ENCODE measurements around the gene COX20. TPM values are rescaled to one million over a fixed set of nuclear protein-coding genes. Genes with fewer than 3 reads are reported as not detected.

Gene COX20
- total and polyA plus RNA-seq, 2 of the 13 experiments (the other 11 are each of a cell fraction or from before 2014, with no cell fraction given) = 34.4 to 95.8 TPM

DNA sequence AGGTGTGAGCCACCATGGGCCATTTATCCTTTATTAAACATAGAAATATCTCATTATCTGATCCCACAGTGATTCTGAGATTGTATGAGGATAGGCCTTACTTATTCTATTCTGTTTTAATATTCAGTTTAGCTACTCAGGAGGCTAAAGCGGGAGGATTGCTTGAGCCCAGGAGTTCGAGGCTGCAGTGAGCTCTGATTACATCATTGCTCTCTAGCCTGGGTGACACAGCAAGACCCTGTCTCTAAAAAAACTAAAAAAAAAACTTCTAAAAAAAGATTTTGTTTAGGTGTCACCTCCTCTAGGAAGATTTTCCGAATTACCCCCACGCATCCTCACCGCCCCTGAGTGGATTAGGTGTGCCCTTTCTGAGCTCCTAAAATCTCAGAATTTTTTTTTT lies 43.2 kb downstream of the COX20 start (continued):
- TF ChIP-seq ZNF138 (CRISPR knock-in tag; IDR thresholded peaks at IDR 0.05; ENCODE audit: low read depth) (no peak), MXD4 (CRISPR knock-in tag; IDR thresholded peaks at IDR 0.05) (no peak), ZNF670 (CRISPR knock-in tag; IDR thresholded peaks at IDR 0.05; ENCODE audit: borderline replicate concordance) (no peak), CEBPB (IDR thresholded peaks at IDR 0.05; ENCODE audit: borderline replicate concordance, low read depth, low read length) (no peak)
- TF ChIP-seq, protein P1, sequence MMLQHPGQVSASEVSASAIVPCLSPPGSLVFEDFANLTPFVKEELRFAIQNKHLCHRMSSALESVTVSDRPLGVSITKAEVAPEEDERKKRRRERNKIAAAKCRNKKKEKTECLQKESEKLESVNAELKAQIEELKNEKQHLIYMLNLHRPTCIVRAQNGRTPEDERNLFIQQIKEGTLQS (CRISPR knock-in tag; IDR thresholded peaks at IDR 0.05) = no peak
- TF ChIP-seq, protein P2, sequence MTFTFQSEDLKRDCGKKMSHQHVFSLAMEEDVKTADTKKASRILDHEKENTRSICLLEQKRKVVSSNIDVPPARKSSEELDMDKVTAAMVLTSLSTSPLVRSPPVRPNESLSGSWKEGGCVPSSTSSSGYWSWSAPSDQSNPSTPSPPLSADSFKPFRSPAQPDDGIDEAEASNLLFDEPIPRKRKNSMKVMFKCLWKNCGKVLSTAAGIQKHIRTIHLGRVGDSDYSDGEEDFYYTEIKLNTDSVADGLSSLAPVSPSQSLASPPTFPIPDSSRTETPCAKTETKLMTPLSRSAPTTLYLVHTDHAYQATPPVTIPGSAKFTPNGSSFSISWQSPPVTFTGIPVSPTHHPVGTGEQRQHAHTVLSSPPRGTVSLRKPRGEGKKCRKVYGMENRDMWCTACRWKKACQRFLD (CRISPR knock-in tag; IDR thresholded peaks at IDR 0.05; ENCODE audit: borderline replicate concordance) = no peak
- TF ChIP-seq, protein P3, sequence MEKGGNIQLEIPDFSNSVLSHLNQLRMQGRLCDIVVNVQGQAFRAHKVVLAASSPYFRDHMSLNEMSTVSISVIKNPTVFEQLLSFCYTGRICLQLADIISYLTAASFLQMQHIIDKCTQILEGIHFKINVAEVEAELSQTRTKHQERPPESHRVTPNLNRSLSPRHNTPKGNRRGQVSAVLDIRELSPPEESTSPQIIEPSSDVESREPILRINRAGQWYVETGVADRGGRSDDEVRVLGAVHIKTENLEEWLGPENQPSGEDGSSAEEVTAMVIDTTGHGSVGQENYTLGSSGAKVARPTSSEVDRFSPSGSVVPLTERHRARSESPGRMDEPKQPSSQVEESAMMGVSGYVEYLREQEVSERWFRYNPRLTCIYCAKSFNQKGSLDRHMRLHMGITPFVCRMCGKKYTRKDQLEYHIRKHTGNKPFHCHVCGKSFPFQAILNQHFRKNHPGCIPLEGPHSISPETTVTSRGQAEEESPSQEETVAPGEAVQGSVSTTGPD (CRISPR knock-in tag; IDR thresholded peaks at IDR 0.05) = no peak

DNA sequence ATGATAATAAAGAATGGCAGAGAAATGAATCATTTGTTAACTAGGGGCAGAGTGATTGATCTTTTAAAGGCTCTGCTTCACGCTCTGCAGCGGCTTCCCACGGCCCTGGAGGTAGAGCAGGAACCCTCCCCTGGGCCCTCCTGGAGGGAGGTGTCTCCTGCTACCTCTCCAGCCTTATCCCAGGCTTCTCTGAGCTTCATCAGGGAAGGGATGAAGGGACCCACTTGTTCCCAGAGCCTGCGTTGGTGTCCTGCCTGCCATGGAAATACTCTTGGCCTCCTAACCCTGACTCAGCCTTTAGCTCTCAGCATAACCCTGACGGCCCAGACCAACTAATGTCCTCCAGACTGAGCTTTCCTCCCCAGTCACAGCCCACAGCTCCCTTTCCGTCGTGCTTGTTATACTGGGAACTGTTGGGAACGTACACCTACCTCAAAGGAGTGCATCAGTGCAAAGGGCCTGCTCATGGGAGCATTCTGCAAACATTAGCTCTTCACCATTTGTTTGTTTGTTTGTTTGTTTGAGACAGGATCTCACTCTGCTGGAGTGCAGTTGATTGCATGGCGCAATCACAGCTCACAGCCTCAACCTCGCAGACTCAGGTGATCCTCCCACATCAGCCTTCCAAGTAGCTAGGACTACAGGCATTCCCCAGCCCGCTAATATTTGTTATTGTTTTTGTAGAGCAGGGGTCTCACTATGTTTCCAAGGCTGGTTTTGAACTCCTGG lies 46.3 kb downstream of the COX20 start:
- peak overlapping the region in 2 of 3 experiments; percentile 2 to 33; a peak in 1 of 6 replicates for H3K4me3 ChIP-seq (replicated peaks in 1 of 3; ENCODE audit: insufficient read depth in 1 of 3, low read depth in 2 of 3, low read length in 3 of 3)
- ChIA-PET CTCF (ENCODE audit: low intra/inter-chr PET ratio, low total read pairs) (no interaction called here), POLR2A (interaction anchor here (0.7 to 1.1 kb wide), 4 partner anchors 12 to 47 kb away, joined by 3 to 7 read pairs (median 3); no protein-coding TSS in a partner anchor)
- H3K36me3 ChIP-seq (replicated peaks in 1 of 2; ENCODE audit: control insufficient read depth in 1 of 2, insufficient read depth in 2 of 2, low read length in 2 of 2) = no peaks in the 10 kb centered on the region
- no peak overlapping the region for H3K27ac ChIP-seq (ENCODE audit: extremely low read length, insufficient read depth, low read length)
- ATAC-seq = peak; percentile 93
- no peaks in the 10 kb centered on the region; a peak in 2 of 5 replicates for H3K27me3 ChIP-seq (ENCODE audit: control insufficient read depth in 1 of 2, insufficient read depth in 2 of 2, low read length in 2 of 2)
- peaks cover 15% of the 10 kb centered on the region for H3K4me1 ChIP-seq (ENCODE audit: insufficient read depth, low read length)
- peak overlapping the region; percentile 23; the same call in 1 of the 2 replicates for H3K9ac ChIP-seq (ENCODE audit: insufficient read depth, low read depth, low read length)
- H3K4me2 ChIP-seq (ENCODE audit: low read depth, low read length) = peak overlapping the region; percentile 72
- no peaks in the 10 kb centered on the region for H3K9me3 ChIP-seq (ENCODE audit: low read length)
- no peaks in the 10 kb centered on the region for H3K79me2 ChIP-seq (ENCODE audit: insufficient read depth, low read length)
- intact Hi-C loops (cut with micrococcal nuclease; ENCODE audit: unreplicated experiment) = no loop called here
- H2AFZ ChIP-seq (ENCODE audit: low read length) = peak overlapping the region; percentile 81
- no TSS peak for BruUV-seq (replicated peaks)
- DNase-seq (ENCODE audit: low spot score) = no peak
- 11% methylated on average over 10 of the region's 11 CpGs for WGBS (ENCODE audit: low lambda C conversion rate)
- H4K20me1 ChIP-seq (ENCODE audit: insufficient read depth, low read length) = no peaks in the 10 kb centered on the region
- FAIRE-seq = no peak
- in situ Hi-C loops (cut with HindIII; ENCODE audit: extremely low pct_ligation_motif_present, low pct_unique_long_range_greater_than_20kb) = no loop called here
- TF ChIP-seq JDP2 (CRISPR knock-in tag; IDR thresholded peaks at IDR 0.05; ENCODE audit: borderline replicate concordance) (no peak), TMF1 (CRISPR knock-in tag; IDR thresholded peaks at IDR 0.05; ENCODE audit: low read depth) (no peak), ZNF224 (CRISPR knock-in tag; IDR thresholded peaks at IDR 0.05) (no peak), SRY (CRISPR knock-in tag; IDR thresholded peaks at IDR 0.05) (no peak), FOXP1 (IDR thresholded peaks at IDR 0.05) (no peak), FOXP1 (CRISPR knock-in tag; IDR thresholded peaks at IDR 0.05) (peak; percentile 49; the same call in 1 of the 2 replicates), ZMYM3 (CRISPR knock-in tag; IDR thresholded peaks at IDR 0.05) (0 out of 2 replicates have a peak, but pooled peaks have one; percentile 14), SIN3B (IDR thresholded peaks at IDR 0.05; ENCODE audit: low read length) (no peak), SMC3 (IDR thresholded peaks at IDR 0.05; ENCODE audit: low read length) (0 out of 2 replicates have a peak, but pooled peaks have one; percentile 10)
- TF ChIP-seq, protein P4, sequence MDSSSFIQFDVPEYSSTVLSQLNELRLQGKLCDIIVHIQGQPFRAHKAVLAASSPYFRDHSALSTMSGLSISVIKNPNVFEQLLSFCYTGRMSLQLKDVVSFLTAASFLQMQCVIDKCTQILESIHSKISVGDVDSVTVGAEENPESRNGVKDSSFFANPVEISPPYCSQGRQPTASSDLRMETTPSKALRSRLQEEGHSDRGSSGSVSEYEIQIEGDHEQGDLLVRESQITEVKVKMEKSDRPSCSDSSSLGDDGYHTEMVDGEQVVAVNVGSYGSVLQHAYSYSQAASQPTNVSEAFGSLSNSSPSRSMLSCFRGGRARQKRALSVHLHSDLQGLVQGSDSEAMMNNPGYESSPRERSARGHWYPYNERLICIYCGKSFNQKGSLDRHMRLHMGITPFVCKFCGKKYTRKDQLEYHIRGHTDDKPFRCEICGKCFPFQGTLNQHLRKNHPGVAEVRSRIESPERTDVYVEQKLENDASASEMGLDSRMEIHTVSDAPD (CRISPR knock-in tag; IDR thresholded peaks at IDR 0.05) = 0 out of 2 replicates have a peak, but pooled peaks have one; percentile 17

Measured in HepG2 (cell line).